ENCODE data around the gene CCDC88A.
"Not testable (repeated sequence)": the region's sequence is repeated elsewhere in the genome, so short reads cannot be mapped to it uniquely, and the experiment has no call there.

GRCh38 chr2:55274346-55274745 lies 145.3 kb downstream of the CCDC88A start:
- not testable (repeated sequence) for TF ChIP-seq CTCF (conservative IDR thresholded peaks at IDR 0.05 in 1 of 2, IDR thresholded peaks at IDR 0.05 in 1 of 2; ENCODE audit: low read depth in 1 of 2, low read length in 2 of 2); EZH2 (IDR thresholded peaks at IDR 0.05; ENCODE audit: low read length, missing control alignments)

Measured in fibroblast of lung (primary cell).